DND-41 (cell line): ENCODE measurements around the gene PYY.

Source experiments
- EZH2 ChIP-seq: IDR thresholded peaks from 3 replicates; pipeline ENCODE4 v1.6.1; 2012; ENCODE audit warnings: borderline replicate concordance, low read depth, mild to moderate bottlenecking, moderate library complexity, low read length, inconsistent platforms; ENCODE audit not compliant: severe bottlenecking
- TF ChIP-seq, protein P1 (sequence below): IDR thresholded peaks from 2 replicates; pipeline ENCODE4 v1.5.1; 2012; ENCODE audit warnings: borderline replicate concordance, low read length, moderate library complexity, mild to moderate bottlenecking; ENCODE audit not compliant: poor library complexity, severe bottlenecking; ENCODE audit errors: extremely low read depth

DNA sequence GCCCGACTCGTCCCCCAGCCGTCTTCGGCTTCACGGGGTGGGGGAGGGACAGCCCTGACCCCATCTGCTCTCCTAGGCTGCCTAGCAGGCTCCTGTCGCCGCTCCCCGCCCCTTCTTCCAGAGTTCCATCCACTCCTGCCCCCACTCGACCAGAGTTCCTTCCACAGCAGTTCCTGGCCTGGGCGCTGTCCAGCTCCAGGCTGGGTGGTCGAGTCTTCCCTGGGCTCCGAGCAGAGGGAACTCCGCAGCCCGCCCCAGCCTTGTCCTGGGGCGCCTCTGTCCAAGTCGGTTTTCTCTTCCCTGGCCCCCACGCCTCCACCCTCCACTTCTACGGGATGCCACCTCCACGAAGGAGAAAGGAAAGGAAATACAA is 1.4 kb downstream of the PYY start:
- TF ChIP-seq, protein P1, sequence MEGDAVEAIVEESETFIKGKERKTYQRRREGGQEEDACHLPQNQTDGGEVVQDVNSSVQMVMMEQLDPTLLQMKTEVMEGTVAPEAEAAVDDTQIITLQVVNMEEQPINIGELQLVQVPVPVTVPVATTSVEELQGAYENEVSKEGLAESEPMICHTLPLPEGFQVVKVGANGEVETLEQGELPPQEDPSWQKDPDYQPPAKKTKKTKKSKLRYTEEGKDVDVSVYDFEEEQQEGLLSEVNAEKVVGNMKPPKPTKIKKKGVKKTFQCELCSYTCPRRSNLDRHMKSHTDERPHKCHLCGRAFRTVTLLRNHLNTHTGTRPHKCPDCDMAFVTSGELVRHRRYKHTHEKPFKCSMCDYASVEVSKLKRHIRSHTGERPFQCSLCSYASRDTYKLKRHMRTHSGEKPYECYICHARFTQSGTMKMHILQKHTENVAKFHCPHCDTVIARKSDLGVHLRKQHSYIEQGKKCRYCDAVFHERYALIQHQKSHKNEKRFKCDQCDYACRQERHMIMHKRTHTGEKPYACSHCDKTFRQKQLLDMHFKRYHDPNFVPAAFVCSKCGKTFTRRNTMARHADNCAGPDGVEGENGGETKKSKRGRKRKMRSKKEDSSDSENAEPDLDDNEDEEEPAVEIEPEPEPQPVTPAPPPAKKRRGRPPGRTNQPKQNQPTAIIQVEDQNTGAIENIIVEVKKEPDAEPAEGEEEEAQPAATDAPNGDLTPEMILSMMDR = no peak
- no peak for TF ChIP-seq EZH2
